BLaER1 (cell line): ENCODE data around the gene GAST.

Source experiments
- H3K27ac ChIP-seq: shearing (Covaris generic); formaldehyde crosslinking; 2 replicates; pipeline ENCODE4 v1.8.1; 2022
- H3K27me3 ChIP-seq: shearing (Covaris generic); formaldehyde crosslinking; 2 replicates; pipeline ENCODE4 v1.8.1; 2022
- H3K36me3 ChIP-seq: shearing (Covaris generic); formaldehyde crosslinking; 2 replicates; pipeline ENCODE4 v1.8.1; 2022
- H3K4me1 ChIP-seq: shearing (Covaris generic); formaldehyde crosslinking; 2 replicates; pipeline ENCODE4 v1.8.1; 2022
- H3K4me2 ChIP-seq: shearing (Covaris generic); formaldehyde crosslinking; 2 replicates; pipeline ENCODE4 v1.8.1; 2022
- H3K4me3 ChIP-seq: shearing (Covaris generic); formaldehyde crosslinking; 2 replicates; pipeline ENCODE4 v1.8.1; 2022
- H3K9ac ChIP-seq: shearing (Covaris generic); formaldehyde crosslinking; 2 replicates; pipeline ENCODE4 v1.8.1; 2022
- H3K9me3 ChIP-seq: shearing (Covaris generic); formaldehyde crosslinking; 2 replicates; pipeline ENCODE4 v1.8.1; 2022
- H4K20me1 ChIP-seq: shearing (Covaris generic); formaldehyde crosslinking; 2 replicates; pipeline ENCODE4 v1.8.1; 2022
- Cebpa-rat ChIP-seq: shearing (Covaris generic); IDR thresholded peaks from 2 replicates; pipeline ENCODE4 v1.8.1; 2022

Gene GAST

GRCh38 chr17:41762391-41762790, 50.3 kb downstream of the GAST start:
- Histone ChIP-seq H3K4me3 (no peak overlapping the region), H3K36me3 (peaks cover 100% of the 10 kb centered on the region), H4K20me1 (peaks cover 96% of the 10 kb centered on the region), H3K4me1 (0 out of 2 replicates have a peak, but pooled peaks cover 6% of the 10 kb centered on the region), H3K27me3 (no peaks in the 10 kb centered on the region), H3K27ac (no peak overlapping the region), H3K4me2 (no peak overlapping the region), H3K9ac (no peak overlapping the region), H3K9me3 (no peaks in the 10 kb centered on the region)
- TF ChIP-seq Cebpa-rat: no peak

- Histone ChIP-seq H3K27me3 (no peaks in the 10 kb centered on the region), H4K20me1 (peaks cover 96% of the 10 kb centered on the region)
Observed at GRCh38 chr17:41762841-41763240, 50.7 kb downstream of the GAST start.

GRCh38 chr17:41763327-41763726, 51.2 kb downstream of the GAST start:
- no peak overlapping the region for H3K9ac ChIP-seq

More at GRCh38 chr17:41762841-41763240, 50.7 kb downstream of the GAST start:
- no peak for TF ChIP-seq Cebpa-rat
- peaks cover 100% of the 10 kb centered on the region for H3K36me3 ChIP-seq
- H3K4me2 ChIP-seq: no peak overlapping the region
- no peaks in the 10 kb centered on the region for H3K9me3 ChIP-seq
- H3K27ac ChIP-seq: no peak overlapping the region
- H3K4me1 ChIP-seq: 0 out of 2 replicates have a peak, but pooled peaks cover 6% of the 10 kb centered on the region
- H3K4me3 ChIP-seq: no peak overlapping the region
- no peak overlapping the region for H3K9ac ChIP-seq

More at GRCh38 chr17:41763327-41763726, 51.2 kb downstream of the GAST start:
- Histone ChIP-seq H3K4me3 (no peak overlapping the region), H3K4me2 (no peak overlapping the region), H3K4me1 (0 out of 2 replicates have a peak, but pooled peaks cover 6% of the 10 kb centered on the region), H4K20me1 (peaks cover 97% of the 10 kb centered on the region), H3K27me3 (no peaks in the 10 kb centered on the region), H3K27ac (no peak overlapping the region), H3K36me3 (peaks cover 100% of the 10 kb centered on the region), H3K9me3 (no peaks in the 10 kb centered on the region)
- no peak for TF ChIP-seq Cebpa-rat
